HG03108 (cell line): ENCODE measurements around the gene TWNK.
"Not testable (repeated sequence)": the region's sequence is repeated elsewhere in the genome, so short reads cannot be mapped to it uniquely, and the experiment has no call there.

Experiments used
- ATAC-seq: cut with Tn5 transposase; IDR thresholded peaks from one replicate; pipeline ENCODE4 v1.9.1; 2021; ENCODE audit warnings: moderate library complexity; ENCODE audit not compliant: unreplicated experiment

TWNK gene

DNA sequence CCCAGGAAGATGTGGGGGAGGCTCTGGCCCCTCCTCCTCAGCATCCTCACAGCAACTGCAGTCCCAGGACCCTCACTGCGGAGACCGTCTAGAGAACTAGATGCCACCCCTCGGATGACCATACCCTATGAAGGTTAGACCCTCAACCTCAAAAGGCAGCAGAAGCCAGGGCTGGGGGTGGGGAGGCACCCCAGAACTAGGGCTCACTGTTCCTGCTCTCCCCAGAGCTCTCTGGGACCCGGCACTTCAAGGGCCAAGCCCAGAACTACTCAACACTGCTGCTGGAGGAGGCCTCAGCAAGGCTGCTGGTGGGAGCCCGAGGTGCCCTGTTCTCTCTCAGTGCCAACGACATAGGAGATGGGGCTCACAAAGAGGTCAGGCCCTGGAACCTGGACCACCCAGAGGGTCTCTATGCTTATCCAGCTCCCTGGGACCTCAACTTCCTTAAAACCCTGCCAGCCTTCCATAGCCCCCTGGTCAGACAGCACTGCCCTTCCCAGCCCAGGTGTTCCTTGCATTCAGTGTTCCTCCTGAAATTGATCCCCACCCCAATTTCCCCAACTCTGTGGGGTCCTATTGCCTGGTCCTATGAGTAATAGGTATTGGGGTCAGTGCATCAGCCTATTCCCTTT is 14.3 kb upstream of the TWNK start:
- ATAC-seq: no peak

DNA sequence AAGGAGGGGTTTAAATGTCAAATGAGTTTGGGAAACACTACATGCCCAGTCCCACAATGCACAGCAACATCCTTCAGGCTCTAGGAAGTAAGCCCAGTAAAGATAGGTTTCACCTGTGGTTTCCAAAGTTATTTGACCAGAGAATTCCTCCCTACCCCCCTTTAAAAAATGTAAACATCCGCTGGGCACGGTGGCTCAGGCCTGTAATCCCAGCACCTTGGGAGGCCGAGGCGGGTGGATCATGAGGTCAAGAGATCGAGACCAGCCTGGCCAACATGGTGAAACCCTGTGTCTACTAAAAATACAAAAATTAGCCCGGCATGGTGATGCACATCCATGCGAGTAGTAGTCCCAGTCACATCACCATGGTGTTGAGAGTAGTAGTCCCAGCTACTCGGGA is 11.9 kb upstream of the TWNK start:
- ATAC-seq: not testable (repeated sequence)

DNA sequence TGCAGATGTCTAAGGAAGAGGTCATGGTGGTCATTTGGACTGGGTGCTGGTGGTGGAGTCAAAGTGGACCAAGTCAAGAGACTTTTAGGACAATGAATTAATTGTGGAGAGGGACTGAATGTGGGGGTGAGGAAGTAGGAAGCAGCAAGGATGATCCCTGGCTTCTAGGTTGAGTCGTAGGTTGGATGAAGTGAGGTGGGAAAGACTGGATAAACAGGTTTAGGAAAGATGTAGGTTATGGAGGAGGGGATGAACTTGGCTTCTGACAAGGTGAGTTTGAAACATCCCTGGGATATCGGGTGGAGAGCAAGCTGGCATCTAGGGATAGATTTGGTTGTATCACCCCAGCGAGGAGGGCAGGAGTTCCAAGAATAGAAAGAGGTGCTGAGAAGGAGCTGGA is 10.4 kb upstream of the TWNK start:
- no peak for ATAC-seq

- no peak for ATAC-seq
Observed at GRCh38 chr10:100977436-100977835, 9.9 kb upstream of the TWNK start.

DNA sequence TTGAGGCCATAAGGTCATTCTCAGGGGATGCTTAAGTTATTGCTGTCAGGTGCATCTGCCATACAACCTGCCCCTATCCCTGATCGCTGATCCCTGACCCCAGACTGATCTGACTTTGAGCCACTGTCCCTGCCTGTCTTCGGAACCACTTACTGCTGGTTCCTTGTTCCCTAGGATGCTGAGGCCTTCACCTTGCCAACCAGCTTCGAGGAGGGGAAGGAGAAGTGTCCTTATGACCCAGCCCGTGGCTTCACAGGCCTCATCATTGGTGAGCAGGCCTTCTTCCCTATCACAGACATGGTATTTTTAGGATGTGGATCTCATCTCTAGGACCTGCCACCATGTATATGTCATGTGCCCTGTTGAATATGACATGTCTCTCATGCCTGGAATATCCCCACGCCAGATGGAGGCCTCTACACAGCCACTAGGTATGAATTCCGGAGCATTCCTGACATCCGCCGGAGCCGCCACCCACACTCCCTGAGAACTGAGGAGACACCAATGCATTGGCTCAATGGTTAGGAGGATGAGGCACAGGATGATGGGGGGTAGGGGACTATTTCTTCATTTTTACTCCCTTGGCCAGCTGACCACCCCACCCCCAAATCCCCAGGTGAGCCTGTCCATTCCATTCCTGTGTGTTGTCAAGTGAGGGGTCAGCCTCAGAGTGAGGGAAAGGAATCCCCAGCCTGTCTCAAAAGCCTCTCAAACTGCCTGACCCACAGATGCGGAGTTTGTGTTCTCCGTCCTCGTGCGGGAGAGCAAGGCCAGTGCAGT is 9.0 kb upstream of the TWNK start:
- no peak for ATAC-seq

- ATAC-seq: no peak
Observed at GRCh38 chr10:100978901-100979195, 8.5 kb upstream of the TWNK start.

- ATAC-seq: no peak
Observed at GRCh38 chr10:100979791-100980272, 7.5 kb upstream of the TWNK start.

DNA sequence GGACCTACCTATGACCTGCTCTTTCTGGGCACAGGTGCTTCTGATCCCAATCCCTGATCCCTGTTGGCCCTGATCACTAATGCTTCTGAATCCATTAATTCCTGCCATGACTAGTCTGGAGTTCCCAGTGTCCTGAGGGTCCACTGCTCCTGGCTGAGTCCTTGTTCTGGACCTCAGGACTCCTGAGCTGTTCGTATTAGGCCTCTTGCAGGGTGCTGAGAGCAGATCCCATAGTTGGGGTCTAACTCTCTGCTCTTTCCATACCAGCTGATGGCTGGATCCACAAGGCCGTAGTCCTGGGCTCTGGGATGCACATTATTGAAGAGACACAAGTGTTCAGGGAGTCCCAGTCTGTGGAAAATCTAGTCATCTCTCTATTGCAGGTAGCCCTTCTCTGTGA is 7.0 kb upstream of the TWNK start:
- no peak for ATAC-seq

- no peak for ATAC-seq
Observed at GRCh38 chr10:100980711-100981110, 6.6 kb upstream of the TWNK start.

GRCh38 chr10:100981178-100981772 is 6.1 kb upstream of the TWNK start:
- ATAC-seq: no peak

- ATAC-seq: no peak
Observed at GRCh38 chr10:100982916-100983830, 4.2 kb upstream of the TWNK start.

DNA sequence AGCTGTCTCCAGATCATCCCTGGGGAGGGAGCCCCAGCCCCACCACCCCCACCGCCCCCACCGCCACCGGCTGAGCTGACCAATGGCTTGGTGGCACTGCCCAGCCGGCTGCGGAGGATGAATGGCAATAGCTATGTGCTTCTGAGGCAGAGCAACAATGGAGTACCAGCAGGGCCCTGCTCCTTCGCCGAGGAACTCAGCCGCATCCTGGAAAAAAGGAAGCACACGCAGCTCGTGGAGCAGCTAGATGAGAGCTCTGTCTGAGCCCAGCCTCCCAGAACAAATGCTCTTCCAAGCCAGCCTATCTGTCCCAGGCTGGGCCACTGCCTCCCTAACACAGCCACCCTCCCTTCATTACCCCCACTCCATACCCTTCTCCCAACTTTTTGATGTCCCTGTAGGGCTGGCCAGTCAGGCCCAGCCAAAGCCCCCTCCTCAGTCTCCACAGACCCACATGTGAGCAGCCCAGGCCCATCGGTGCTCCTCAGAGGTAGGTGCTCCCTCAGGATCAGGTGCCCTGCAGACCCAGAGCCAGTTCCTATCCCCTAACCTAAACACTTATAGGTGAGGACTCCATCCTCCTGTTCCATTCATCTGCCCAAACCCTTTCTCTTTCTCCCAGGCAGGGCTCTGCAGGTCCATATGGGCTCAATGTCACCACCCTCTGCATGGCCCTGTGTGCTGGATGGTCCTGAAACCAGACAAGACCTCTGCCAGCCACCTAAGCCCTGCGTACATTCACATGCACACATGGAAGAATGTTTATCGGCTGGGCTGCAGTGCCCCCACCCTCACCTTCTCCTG is 3.3 kb upstream of the TWNK start:
- no peak for ATAC-seq

DNA sequence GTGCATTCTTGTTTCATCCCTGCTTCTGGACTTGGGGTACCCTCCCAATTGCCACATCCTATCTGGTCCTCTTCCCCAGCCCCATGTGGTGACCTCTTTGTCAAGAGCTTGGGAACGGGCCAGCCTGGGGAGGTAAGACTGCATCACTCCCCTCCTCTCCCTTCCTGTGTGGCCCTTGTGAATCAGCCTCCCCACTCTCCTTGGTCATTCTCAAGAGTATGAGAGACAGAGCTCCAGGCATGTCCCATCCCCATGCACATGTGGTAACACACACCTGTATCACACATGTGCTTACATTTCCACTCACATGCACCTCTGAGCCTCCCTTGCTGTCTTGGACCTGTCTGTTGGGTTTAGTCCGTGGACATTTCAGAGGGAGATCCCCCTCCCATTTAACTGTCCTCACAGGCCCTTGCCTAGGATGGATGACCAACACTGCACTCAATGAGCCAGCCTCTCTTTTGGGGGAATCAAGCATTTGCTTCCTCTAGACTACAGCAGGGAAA is 2.6 kb upstream of the TWNK start:
- no peak for ATAC-seq

- ATAC-seq: no peak
Observed at GRCh38 chr10:100985336-100985735, 2.0 kb upstream of the TWNK start.

- ATAC-seq: no peak
Observed at GRCh38 chr10:100986623-100986951, 756 bp upstream of the TWNK start.

GRCh38 chr10:100987685-100988049 is 324 bp downstream of the TWNK start:
- no peak for ATAC-seq

DNA sequence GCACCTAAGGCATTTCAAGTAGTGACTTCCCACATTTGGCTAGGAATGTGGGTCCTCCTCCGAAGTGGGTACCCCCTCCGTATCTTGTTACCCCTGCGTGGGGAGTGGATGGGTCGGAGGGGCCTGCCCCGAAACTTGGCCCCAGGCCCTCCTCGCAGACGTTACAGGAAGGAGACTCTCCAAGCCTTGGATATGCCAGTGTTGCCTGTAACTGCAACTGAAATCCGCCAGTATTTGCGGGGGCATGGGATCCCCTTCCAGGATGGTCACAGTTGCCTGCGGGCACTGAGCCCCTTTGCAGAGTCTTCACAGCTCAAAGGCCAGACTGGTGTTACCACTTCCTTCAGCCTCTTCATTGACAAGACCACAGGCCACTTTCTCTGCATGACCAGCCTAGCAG is 823 bp downstream of the TWNK start:
- ATAC-seq: no peak

DNA sequence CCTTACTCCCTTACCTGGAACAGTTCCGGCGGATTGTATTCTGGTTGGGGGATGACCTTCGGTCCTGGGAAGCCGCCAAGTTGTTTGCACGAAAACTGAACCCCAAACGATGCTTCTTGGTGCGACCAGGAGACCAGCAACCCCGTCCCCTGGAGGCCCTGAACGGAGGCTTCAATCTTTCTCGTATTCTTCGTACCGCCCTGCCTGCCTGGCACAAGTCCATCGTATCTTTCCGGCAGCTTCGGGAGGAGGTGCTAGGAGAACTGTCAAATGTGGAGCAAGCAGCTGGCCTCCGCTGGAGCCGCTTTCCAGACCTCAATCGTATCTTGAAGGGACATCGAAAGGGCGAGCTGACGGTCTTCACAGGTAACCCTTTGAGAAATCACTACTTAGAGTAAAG is 1.7 kb downstream of the TWNK start:
- ATAC-seq: no peak

DNA sequence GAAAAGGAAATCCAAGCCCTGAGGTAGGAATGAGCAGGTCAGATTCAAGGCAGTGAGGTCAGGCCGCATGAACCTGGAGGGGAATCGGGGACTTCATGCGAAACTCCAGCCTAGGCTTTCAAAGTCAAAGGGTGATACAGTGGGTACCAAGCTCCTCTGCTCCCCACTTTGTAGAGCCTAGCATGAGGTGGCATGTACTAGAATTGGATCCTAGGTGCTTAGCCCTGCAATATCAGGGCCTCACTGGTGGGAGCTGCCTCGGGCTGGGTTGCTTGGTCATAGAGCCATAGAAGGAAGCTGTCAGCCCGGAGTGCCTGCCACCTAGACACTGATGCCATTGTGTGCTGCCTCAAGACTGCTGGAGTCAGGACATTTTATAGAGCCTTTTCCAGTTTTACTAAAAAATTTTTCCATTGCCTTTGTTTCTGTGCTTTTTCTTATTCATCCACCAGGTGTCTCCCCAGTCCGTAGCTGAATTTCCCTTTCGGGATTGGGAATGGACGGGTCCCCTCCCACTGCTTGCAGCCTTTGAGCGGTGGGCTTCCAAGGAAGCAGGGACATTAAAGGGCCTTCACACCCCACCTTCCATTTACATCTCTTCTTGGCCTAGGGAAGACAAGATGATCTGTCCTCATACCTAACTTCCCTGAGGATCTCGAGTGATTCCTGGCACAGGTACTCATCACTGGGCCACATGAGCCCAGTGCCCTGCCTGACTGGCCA is 6.8 kb downstream of the TWNK start:
- no peak for ATAC-seq

DNA sequence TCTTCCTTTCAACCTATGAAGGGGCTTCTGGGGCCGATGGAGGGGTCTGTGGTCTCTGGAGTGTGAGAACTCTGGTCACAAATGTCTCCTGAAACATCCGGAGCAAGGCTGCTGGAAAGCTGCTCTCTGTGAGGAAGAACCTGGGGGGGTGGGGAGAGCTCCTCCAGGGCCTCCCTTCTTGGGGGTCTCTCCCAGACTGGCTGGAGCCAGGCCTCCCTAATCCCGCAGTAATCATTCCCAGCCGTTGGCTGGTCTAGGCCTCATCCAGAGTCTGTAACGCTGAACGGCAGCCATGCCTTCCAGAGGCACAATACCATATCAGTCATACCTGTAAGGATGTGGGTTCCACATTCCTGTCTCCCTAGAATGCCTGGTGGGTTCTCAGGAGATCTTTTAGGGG is 7.8 kb downstream of the TWNK start:
- ATAC-seq: no peak
